NK-92 treated with Interleukin-12 subunit alpha and Interleukin-12 subunit beta, amount 100 ng/mL, for 24 hours (cell line): ENCODE results near the gene UBE2E2.

Experiments used
- DNase-seq: peaks from one replicate; lab custom pipeline; 2025; lab: John Stamatoyannopoulos, UW

Gene UBE2E2

GRCh38 chr3:23620638-23621015 lies 417.5 kb downstream of the UBE2E2 start:
- DNase-seq, result no peak

- no peak for DNase-seq
Measured at GRCh38 chr3:23623844-23624243, 420.7 kb downstream of the UBE2E2 start.

- no peak for DNase-seq
Measured at GRCh38 chr3:23624305-23624704, 421.2 kb downstream of the UBE2E2 start.

- DNase-seq, result no peak
Measured at GRCh38 chr3:23626442-23626841, 423.3 kb downstream of the UBE2E2 start.

GRCh38 chr3:23629181-23629894 lies 426.2 kb downstream of the UBE2E2 start:
- DNase-seq, result no peak

GRCh38 chr3:23633261-23633960 lies 430.3 kb downstream of the UBE2E2 start:
- DNase-seq, result no peak

GRCh38 chr3:23637339-23637738 lies 434.2 kb downstream of the UBE2E2 start:
- no peak for DNase-seq

GRCh38 chr3:23640471-23641146 lies 437.5 kb downstream of the UBE2E2 start:
- no peak for DNase-seq
